Neutrophil (primary cell): Measurements from ENCODE around the gene SLC7A10.

Experiments used
- H3K27ac ChIP-seq: fragments of 200-600 bp; sonication (generic); 2 replicates; pipeline ENCODE4 v1.5.1; 2016; ENCODE audit warnings: mild to moderate bottlenecking, moderate library complexity
- H3K27me3 ChIP-seq: fragments of 200-600 bp; sonication (generic); 2 replicates; pipeline ENCODE4 v1.6.0; 2016; ENCODE audit warnings: mild to moderate bottlenecking
- H3K36me3 ChIP-seq: fragments of 200-600 bp; sonication (generic); 2 replicates; pipeline ENCODE4 v1.5.1; 2017
- H3K4me1 ChIP-seq, 2 experiments: fragments of 200-600 bp in 1 of 2; sonication (generic) in 1 of 2; 1 replicate in 1 of 2; 2 replicates in 1 of 2; pipeline versions ENCODE4 v1.5.1 to v1.6.1; 2013 to 2016; ENCODE audit warnings: low read depth in 1 of 2, low read length in 1 of 2, mild to moderate bottlenecking in 1 of 2, moderate library complexity in 1 of 2; ENCODE audit not compliant: control insufficient read depth in 1 of 2, insufficient read depth in 1 of 2
- H3K4me3 ChIP-seq, 2 experiments: fragments of 200-600 bp in 1 of 2; sonication (generic) in 1 of 2; 1 replicate in 1 of 2; 2 replicates in 1 of 2; pipeline ENCODE4 v1.5.1; 2013 to 2016; ENCODE audit warnings: low read depth in 1 of 2, low read length in 1 of 2, mild to moderate bottlenecking in 1 of 2, moderate library complexity in 1 of 2
- H3K9me3 ChIP-seq: fragments of 200-600 bp; sonication (generic); 2 replicates; pipeline ENCODE4 v1.5.1; 2016
- TF ChIP-seq, protein P1 (sequence below): fragments of 200-600 bp; sonication (generic); IDR thresholded peaks from 2 replicates; pipeline ENCODE4 v1.5.1; 2016; ENCODE audit warnings: antibody characterized with exemption

Gene SLC7A10

DNA sequence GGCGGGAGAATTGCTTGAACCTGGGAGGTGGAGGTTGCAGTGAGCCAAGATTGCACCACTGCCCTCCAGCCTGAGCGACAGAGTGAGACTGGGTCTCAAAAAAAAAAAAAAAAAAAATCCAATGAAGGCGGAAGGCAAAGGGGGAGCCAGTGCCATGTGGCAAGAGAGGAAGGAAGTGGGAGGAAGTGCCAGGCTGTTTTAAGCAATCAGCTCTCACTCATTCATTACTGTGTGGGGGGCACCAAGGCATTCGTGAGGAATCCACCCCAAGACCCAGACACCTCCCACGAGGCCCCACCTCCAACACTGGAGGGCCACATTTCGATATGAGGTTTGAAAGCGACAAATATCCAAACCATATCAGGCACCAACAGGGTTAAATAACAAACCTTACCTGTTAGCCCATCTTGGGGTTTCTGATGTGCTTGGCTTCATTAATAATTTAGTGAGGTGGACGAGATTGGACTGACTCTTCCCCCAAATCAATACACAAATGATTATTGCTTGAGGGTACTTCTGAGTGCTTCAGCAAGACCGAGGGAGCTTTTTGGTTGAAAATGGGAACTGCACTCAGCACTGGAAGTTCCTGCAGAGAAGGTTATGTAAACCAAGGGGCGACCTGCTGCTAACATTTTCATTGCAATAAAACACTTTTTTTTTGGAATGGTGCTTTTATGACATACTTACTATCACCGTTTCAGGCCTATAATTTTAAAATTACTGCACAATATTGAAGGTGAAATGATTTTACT is 39.0 kb downstream of the SLC7A10 start:
- no peaks in the 10 kb centered on the region for H3K9me3 ChIP-seq
- TF ChIP-seq, protein P1, sequence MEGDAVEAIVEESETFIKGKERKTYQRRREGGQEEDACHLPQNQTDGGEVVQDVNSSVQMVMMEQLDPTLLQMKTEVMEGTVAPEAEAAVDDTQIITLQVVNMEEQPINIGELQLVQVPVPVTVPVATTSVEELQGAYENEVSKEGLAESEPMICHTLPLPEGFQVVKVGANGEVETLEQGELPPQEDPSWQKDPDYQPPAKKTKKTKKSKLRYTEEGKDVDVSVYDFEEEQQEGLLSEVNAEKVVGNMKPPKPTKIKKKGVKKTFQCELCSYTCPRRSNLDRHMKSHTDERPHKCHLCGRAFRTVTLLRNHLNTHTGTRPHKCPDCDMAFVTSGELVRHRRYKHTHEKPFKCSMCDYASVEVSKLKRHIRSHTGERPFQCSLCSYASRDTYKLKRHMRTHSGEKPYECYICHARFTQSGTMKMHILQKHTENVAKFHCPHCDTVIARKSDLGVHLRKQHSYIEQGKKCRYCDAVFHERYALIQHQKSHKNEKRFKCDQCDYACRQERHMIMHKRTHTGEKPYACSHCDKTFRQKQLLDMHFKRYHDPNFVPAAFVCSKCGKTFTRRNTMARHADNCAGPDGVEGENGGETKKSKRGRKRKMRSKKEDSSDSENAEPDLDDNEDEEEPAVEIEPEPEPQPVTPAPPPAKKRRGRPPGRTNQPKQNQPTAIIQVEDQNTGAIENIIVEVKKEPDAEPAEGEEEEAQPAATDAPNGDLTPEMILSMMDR: no peak
- peak overlapping the region; percentile 79 for H3K27ac ChIP-seq
- no peaks in the 10 kb centered on the region for H3K36me3 ChIP-seq
- H3K4me1 ChIP-seq: peaks cover 53 to 54% of the 10 kb centered on the region in 2 experiments
- peak overlapping the region; percentile 46 to 50 for H3K4me3 ChIP-seq
- H3K27me3 ChIP-seq: no peaks in the 10 kb centered on the region

DNA sequence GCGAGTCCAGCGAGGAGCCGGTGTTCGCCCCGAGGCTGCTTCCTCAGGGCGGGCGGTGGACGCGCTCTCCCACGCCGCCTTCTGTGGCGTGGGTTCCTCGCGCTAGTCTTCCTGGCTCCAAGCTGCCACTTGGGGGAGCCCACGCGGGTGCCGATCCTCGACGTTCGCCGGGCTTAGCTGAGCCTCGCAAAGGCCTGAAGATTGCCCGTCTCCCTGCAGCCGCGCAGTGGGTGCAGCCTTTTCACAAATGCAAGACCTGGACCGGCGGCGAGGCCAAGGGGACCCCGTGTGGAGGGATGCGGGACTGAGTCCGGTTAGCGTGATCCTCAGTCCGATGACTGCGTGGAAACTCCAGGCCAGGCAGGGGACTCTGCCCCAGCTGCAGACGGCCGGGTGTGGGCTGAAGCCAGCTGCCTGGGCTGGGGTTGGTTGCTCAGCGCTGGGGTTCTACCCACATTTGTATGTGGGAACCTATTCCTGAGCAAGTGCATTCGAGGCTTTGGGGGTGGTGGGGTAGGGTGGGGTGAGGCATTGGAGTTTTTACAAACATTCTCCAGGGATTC is 48.2 kb downstream of the SLC7A10 start:
- peaks cover 53 to 62% of the 10 kb centered on the region in 2 experiments for H3K4me1 ChIP-seq
- H3K9me3 ChIP-seq: no peaks in the 10 kb centered on the region
- H3K36me3 ChIP-seq: no peaks in the 10 kb centered on the region
- peak overlapping the region; percentile 94 for H3K27ac ChIP-seq
- TF ChIP-seq, protein P1: peak; percentile 66
- H3K27me3 ChIP-seq: no peaks in the 10 kb centered on the region
- peak overlapping the region; percentile 84 to 97 for H3K4me3 ChIP-seq

DNA sequence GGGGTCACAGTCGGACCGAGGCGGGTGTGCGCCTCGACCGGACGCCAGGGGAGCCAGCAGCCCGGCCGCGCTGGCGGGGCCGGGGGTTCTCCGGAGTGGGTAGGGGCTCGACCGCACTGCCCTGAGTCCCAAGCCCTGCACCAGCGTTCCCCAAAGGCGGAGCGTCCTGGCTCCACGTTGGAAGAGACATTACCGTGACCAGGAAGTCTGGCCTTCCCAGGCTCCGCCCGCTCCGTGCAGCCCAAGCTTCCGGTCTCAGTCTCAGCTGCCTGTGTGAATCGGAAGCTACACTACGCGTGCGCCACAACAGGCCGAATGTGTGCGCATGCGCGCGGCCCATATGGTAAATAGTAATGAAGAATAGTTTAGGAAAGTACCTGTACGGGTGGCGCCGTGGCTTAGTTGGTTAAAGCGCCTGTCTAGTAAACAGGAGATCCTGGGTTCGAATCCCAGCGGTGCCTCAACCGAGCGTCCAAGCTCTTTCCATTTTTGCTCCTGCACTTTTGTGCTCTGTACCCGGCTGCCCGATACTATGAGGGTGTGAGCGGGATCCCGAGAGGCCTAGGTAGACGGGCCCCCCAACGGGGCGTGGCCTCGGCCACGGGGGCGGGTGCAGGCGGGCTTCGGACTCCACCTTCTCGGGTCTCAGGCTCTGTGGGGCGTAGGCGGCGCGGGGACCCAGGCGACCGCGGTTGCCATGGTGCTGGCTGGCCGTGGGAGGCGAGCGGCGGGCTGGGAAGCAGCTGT is 48.8 kb downstream of the SLC7A10 start:
- peak overlapping the region; percentile 84 to 97 for H3K4me3 ChIP-seq
- no peaks in the 10 kb centered on the region for H3K36me3 ChIP-seq
- TF ChIP-seq, protein P1: peak; percentile 52
- H3K27ac ChIP-seq: peak overlapping the region; percentile 94
- peaks cover 55 to 68% of the 10 kb centered on the region in 2 experiments for H3K4me1 ChIP-seq
- H3K27me3 ChIP-seq: no peaks in the 10 kb centered on the region
- no peaks in the 10 kb centered on the region for H3K9me3 ChIP-seq

DNA sequence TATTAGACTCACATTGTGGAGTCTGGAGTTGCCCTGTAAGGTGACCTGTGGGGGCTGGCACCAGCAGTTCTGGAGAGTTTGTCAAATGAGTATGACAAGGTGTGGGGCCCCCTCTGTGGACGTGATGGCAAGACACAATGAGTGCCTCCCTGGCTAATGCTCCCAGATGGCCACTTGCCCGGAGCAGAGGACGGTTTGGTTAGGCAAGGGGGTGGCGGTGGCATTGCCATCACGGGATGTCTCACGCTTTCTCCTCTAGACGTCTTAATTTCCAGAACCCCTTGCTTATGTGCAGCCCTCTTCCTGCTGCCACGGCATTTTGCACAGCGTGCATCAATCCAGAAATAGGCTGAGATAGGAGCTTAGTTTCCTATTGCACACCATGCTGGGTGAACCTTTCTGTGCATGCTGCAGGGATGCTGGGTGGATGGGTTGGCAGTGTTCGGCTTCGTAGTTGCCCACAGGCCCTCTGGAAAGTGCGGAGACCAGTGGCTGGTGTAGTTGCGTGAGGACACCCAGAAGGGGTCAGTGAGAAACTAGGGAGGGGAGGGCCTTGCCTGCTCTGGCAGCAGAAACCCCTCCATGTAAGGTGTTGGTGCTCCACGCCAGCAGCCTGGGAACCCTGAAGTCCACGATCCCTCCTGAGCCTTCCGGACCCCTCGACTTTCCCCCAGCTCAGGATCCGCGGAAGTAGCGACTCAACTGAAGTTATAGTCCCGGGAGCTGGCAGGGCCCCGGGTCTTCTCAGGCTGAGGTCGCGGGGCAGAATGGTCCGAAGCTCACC is 49.6 kb downstream of the SLC7A10 start:
- no peaks in the 10 kb centered on the region for H3K36me3 ChIP-seq
- H3K4me1 ChIP-seq: peaks cover 55 to 68% of the 10 kb centered on the region in 2 experiments
- peak overlapping the region; percentile 84 to 97 for H3K4me3 ChIP-seq
- peak overlapping the region; percentile 94 for H3K27ac ChIP-seq
- TF ChIP-seq, protein P1: no peak
- no peaks in the 10 kb centered on the region for H3K9me3 ChIP-seq
- no peaks in the 10 kb centered on the region for H3K27me3 ChIP-seq

DNA sequence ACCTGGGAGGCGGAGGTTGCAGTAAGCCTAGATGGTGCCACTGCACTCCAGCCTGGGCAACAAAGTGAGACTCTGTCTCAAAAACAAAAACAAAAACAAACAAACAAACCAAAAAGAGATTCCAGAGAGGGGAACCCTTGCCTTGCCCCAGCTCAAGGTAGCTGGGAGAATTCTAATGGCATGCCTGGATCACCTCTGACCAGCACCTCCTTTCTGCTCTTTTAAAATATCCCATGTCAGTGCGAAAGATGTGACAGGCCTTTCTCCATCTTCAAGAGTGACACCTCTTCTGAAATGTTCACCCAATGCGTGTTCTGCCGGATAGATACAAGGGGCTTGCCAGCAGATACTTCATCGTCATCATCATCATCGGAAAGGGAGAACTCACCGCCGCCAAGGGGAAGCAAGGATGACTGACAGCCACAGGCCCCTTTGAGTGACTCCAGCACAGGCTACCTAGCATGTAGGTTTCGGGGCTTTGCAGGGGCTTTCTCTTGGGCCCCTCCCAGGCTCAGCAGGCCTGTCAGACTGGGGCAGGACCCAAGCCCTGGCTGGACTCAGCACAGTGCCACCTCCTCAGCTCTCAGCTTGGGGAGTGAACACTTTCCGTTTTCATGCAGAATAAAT is 50.4 kb downstream of the SLC7A10 start:
- Histone ChIP-seq H3K4me3 (peak overlapping the region in 1 of 2 experiments; percentile 97), H3K27me3 (no peaks in the 10 kb centered on the region), H3K4me1 (peaks cover 55 to 68% of the 10 kb centered on the region in 2 experiments), H3K9me3 (no peaks in the 10 kb centered on the region), H3K36me3 (no peaks in the 10 kb centered on the region), H3K27ac (peak overlapping the region; percentile 94)
- TF ChIP-seq, protein P1: no peak
